Panc1 (cell line): ENCODE data around the gene AHRR. TPM values are rescaled to one million over a fixed set of nuclear protein-coding genes. Genes with fewer than 3 reads are reported as not detected.

Experiments used
- ATAC-seq: fragments of 200-7000 bp; cut with Tn5 transposase; 2 replicates; pipeline ENCODE4 v1.9.1; 2020; ENCODE audit warnings: mild to moderate bottlenecking, moderate library complexity
- BruUV-seq: library from RNA; stranded (reverse); fragments of 400-500 nt; replicated peaks from 2 replicates; lab custom pipeline; 2021; lab: Mats Ljungman, UMichigan
- CTCF ChIA-PET: fragments of 300-600 bp; sonication (Branson Sonifier 250); formaldehyde crosslinking; loops from one replicate; lab custom pipeline; 2022; ENCODE audit warnings: antibody characterized with exemption; lab: Charles Lee
- POLR2A ChIA-PET: fragments of 300-600 bp; sonication (Branson Sonifier 250); formaldehyde crosslinking; loops from one replicate; lab custom pipeline; 2022; ENCODE audit warnings: antibody characterized with exemption; lab: Charles Lee
- DNase-seq: peaks from one replicate; pipeline ENCODE4 v3.0.0-alpha.2; 2010; ENCODE audit warnings: low read depth, low spot score
- H3K27ac ChIP-seq: 2 replicates; pipeline ENCODE4 v1.5.1; 2011; ENCODE audit warnings: mild to moderate bottlenecking, low read length, inconsistent platforms
- H3K27me3 ChIP-seq: fragments of 200-500 bp; sonication (Bioruptor generic); 2 replicates; pipeline ENCODE4 v1.6.0; 2014; ENCODE audit warnings: low read length, inconsistent platforms; ENCODE audit not compliant: control insufficient read depth, insufficient read depth
- H3K36me3 ChIP-seq: fragments of 200-500 bp; sonication (Bioruptor generic); 2 replicates; pipeline ENCODE4 v1.5.1; 2014; ENCODE audit warnings: inconsistent platforms, mild to moderate bottlenecking, low read length, moderate library complexity; ENCODE audit not compliant: control insufficient read depth, insufficient read depth
- H3K4me1 ChIP-seq: 2 replicates; pipeline ENCODE4 v1.5.1; 2011; ENCODE audit warnings: inconsistent platforms, mild to moderate bottlenecking, low read length, moderate library complexity; ENCODE audit not compliant: control insufficient read depth, insufficient read depth
- H3K4me3 ChIP-seq, 2 experiments: 2 replicates each; pipeline ENCODE4 v1.5.1; 2011 to 2012; ENCODE audit warnings: low read depth in 2 of 2, low read length in 2 of 2, mild to moderate bottlenecking in 2 of 2, inconsistent platforms in 1 of 2, moderate library complexity in 1 of 2
- H3K9me3 ChIP-seq: fragments of 200-500 bp; sonication (Bioruptor generic); 2 replicates; pipeline ENCODE4 v1.5.1; 2014; ENCODE audit warnings: low read depth, mild to moderate bottlenecking, inconsistent platforms, low read length, moderate library complexity; ENCODE audit not compliant: control insufficient read depth, insufficient read depth
- CTCF ChIP-seq: fragments of 450-650 bp; IDR thresholded peaks from 2 replicates; pipeline ENCODE4 v1.5.1; 2017; ENCODE audit warnings: mild to moderate bottlenecking
- POLR2AphosphoS5 ChIP-seq: IDR thresholded peaks from 2 replicates; pipeline ENCODE4 v1.6.1; 2012; ENCODE audit warnings: mild to moderate bottlenecking, low read depth, low read length, moderate library complexity
- SIN3A ChIP-seq: IDR thresholded peaks from 2 replicates; pipeline ENCODE4 v1.6.1; 2012; ENCODE audit warnings: low read depth, mild to moderate bottlenecking, low read length, moderate library complexity, borderline replicate concordance; ENCODE audit not compliant: insufficient read depth
- TCF7L2 ChIP-seq: IDR thresholded peaks from 2 replicates; pipeline ENCODE4 v1.6.1; 2011; ENCODE audit warnings: mild to moderate bottlenecking, low read depth, low read length, inconsistent platforms
- in situ Hi-C: cut with HindIII; loops from 2 replicates; pipeline ENCODE4 v1.10.0; 2016; ENCODE audit warnings: low sequenced_read_pairs, low pct_unique_long_range_greater_than_20kb
- intact Hi-C: fragments of 100-400 bp; cut with micrococcal nuclease; formaldehyde crosslinking; loops from one replicate; pipeline ENCODE4 v1.10.0; 2022; ENCODE audit not compliant: unreplicated experiment
- total RNA-seq: library from RNA; stranded (reverse); gene quantifications from one replicate; pipeline ENCODE4 v1.2.1, GENCODE V29; 2021; ENCODE audit not compliant: unreplicated experiment
- TF ChIP-seq, protein P1 (sequence below), 2 experiments: IDR thresholded peaks; 2 replicates each; pipeline ENCODE4 v1.6.1; 2011 to 2012; ENCODE audit warnings: low read depth in 2 of 2, control low read depth in 1 of 2, low read length in 1 of 2, mild to moderate bottlenecking in 1 of 2, moderate library complexity in 1 of 2; ENCODE audit not compliant: insufficient read depth in 1 of 2

AHRR gene
- total RNA-seq, 1 experiment from 2014 or later: 23.6 TPM

DNA sequence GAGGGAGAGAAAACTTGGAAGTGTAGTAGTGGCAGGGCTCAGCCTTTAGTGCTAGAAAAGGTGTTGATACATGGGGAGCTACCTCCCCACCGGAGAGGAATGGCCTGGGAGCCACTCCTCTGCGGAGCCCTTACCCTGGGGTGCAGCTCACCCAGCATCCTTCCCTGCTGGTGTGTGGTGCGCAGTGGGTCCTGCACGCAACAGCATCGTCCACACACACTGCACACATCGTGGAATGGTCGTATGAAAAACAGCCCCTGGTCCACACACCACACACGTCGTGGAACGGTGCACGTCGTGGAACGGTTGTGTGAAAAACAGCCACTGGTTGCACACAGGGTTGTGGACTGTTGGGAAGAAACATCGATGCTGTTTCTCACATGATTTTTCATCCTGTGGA, 16.1 kb upstream of the AHRR start:
- in situ Hi-C loops: no loop called here
- H3K27ac ChIP-seq: no peak overlapping the region
- TF ChIP-seq SIN3A (no peak), CTCF (no peak), POLR2AphosphoS5 (no peak), TCF7L2 (no peak)
- TF ChIP-seq, protein P1, sequence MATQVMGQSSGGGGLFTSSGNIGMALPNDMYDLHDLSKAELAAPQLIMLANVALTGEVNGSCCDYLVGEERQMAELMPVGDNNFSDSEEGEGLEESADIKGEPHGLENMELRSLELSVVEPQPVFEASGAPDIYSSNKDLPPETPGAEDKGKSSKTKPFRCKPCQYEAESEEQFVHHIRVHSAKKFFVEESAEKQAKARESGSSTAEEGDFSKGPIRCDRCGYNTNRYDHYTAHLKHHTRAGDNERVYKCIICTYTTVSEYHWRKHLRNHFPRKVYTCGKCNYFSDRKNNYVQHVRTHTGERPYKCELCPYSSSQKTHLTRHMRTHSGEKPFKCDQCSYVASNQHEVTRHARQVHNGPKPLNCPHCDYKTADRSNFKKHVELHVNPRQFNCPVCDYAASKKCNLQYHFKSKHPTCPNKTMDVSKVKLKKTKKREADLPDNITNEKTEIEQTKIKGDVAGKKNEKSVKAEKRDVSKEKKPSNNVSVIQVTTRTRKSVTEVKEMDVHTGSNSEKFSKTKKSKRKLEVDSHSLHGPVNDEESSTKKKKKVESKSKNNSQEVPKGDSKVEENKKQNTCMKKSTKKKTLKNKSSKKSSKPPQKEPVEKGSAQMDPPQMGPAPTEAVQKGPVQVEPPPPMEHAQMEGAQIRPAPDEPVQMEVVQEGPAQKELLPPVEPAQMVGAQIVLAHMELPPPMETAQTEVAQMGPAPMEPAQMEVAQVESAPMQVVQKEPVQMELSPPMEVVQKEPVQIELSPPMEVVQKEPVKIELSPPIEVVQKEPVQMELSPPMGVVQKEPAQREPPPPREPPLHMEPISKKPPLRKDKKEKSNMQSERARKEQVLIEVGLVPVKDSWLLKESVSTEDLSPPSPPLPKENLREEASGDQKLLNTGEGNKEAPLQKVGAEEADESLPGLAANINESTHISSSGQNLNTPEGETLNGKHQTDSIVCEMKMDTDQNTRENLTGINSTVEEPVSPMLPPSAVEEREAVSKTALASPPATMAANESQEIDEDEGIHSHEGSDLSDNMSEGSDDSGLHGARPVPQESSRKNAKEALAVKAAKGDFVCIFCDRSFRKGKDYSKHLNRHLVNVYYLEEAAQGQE (IDR thresholded peaks at IDR 0.05; ENCODE audit: insufficient read depth in 1 of 2, low read depth in 2 of 2, low read length in 1 of 2): no peak
- H3K4me1 ChIP-seq: peaks cover 15% of the 10 kb centered on the region
- ATAC-seq (no peak), DNase-seq (no peak)
- no peaks in the 10 kb centered on the region for H3K27me3 ChIP-seq
- ChIA-PET POLR2A (no interaction called here), CTCF (no interaction called here)
- intact Hi-C loops: no loop called here
- no peaks in the 10 kb centered on the region for H3K9me3 ChIP-seq
- no peak overlapping the region for H3K4me3 ChIP-seq
- no TSS peak for BruUV-seq
- no peaks in the 10 kb centered on the region; the same call in 1 of the 2 replicates for H3K36me3 ChIP-seq

GRCh38 chr5:306011-306805, 15.3 kb upstream of the AHRR start:
- no TSS peak for BruUV-seq
- no peaks in the 10 kb centered on the region for H3K27me3 ChIP-seq
- no peak overlapping the region for H3K27ac ChIP-seq
- intact Hi-C loops (no loop called here), in situ Hi-C loops (no loop called here)
- no peak overlapping the region for H3K4me3 ChIP-seq
- ATAC-seq: no peak
- peaks cover 4% of the 10 kb centered on the region for H3K36me3 ChIP-seq
- CTCF ChIA-PET: interaction anchor here (0.6 kb wide), 1 partner anchor 168 kb away, joined by 4 read pairs; no protein-coding TSS in a partner anchor
- TF ChIP-seq POLR2AphosphoS5 (no peak), SIN3A (no peak)
- POLR2A ChIA-PET: no interaction called here
- no peaks in the 10 kb centered on the region for H3K9me3 ChIP-seq
- H3K4me1 ChIP-seq: peaks cover 21% of the 10 kb centered on the region
- no peak for DNase-seq

DNA sequence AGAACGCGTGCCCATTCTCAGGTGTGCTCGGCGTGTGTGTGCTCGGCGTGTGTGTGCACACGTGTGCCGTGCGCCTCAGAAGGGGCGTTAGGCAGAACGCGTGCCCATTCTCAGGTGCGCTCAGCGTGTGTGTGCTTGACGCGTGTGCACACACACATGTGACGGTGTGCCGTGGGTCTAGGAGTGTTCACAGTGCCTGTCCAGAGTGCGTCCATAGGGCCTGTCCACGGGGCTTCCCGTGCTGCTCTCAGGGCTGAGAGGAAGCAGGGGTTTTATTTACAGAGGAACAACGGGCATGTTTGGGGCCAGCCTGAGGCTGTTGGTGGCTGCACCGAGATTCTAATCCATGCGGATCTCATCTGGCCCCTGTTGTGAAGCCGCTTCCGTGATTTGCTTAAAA, 14.2 kb upstream of the AHRR start:
- POLR2A ChIA-PET: no interaction called here
- DNase-seq (no peak), ATAC-seq (no peak)
- TSS peak; percentile 38 for BruUV-seq
- Histone ChIP-seq H3K36me3 (peaks cover 4% of the 10 kb centered on the region), H3K4me3 (no peak overlapping the region), H3K27ac (no peak overlapping the region), H3K4me1 (peaks cover 24% of the 10 kb centered on the region), H3K9me3 (no peaks in the 10 kb centered on the region), H3K27me3 (no peaks in the 10 kb centered on the region)
- TF ChIP-seq TCF7L2: no peak
- intact Hi-C loops (no loop called here), in situ Hi-C loops (no loop called here)
- CTCF ChIA-PET: no interaction called here
